ENCODE results near the gene ZNF41.
"Not testable (repeated sequence)": the region's sequence is repeated elsewhere in the genome, so short reads cannot be mapped to it uniquely, and the experiment has no call there.

The ZNF41 gene

DNA sequence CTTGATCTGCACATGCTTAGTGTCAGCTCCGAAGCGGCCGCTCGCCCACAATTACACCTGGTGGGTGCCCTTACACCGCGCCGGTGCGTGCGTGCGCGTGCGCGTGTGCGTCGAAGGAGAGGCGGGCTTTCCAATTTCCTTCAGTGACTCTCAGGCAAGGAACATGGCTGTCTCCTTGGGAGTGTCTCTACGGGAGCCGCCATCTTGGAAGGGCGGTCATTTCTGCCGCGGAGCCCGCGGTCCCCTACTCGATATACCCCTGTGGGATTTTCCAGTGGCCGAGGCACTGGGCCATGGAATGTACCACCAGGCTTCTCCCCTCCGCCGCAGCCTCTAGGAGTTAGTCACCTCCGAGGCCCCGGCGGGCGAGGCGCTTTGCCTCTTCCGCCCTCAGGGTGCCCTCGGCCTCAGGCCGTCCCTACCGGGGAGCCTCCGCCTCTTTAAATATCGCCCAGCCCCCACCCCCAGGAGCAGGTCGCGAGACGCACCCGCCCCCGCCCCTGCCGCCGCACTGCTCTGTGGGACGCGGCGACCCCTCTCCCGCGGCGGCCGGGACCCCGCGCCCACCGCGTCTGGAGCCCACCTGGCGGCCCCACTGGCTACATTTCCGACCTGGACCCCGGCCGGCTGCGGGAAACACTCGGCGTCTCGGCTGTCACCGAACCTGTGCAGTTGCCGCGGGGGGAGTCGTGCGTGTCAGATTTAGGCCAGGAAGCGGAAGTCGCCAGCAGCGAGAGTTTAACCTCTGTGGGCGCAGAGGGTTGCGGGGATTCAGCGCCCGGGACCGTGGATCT, at the start of gene ZNF41:
TSS of gene ZNF41 (minus strand) at position 711 of the 794 bp plus-strand sequence. CDS start 15,741 bp downstream, outside the sequence.
- H3K36me3 ChIP-seq (ENCODE audit: control insufficient read depth, insufficient read depth, low read length): no peaks in the 10 kb centered on the region
- H3K27me3 ChIP-seq (ENCODE audit: control insufficient read depth, insufficient read depth, low read length): no peaks in the 10 kb centered on the region
- H3K4me3 ChIP-seq (ENCODE audit: low read depth, low read length): peak within 1 kb of the TSS; percentile 54
- H3K9me3 ChIP-seq (ENCODE audit: control insufficient read depth, insufficient read depth, low read length): peaks cover 3% of the 10 kb centered on the region
- H3K4me1 ChIP-seq (ENCODE audit: control insufficient read depth, insufficient read depth, low read length): no peaks in the 10 kb centered on the region
- H3K9ac ChIP-seq (ENCODE audit: low read depth, low read length): peak within 1 kb of the TSS; percentile 74

GRCh38 chrX:47530049-47530448, 47.0 kb upstream of the ZNF41 start:
- Histone ChIP-seq H3K4me3 (ENCODE audit: low read depth, low read length) (no peak overlapping the region), H3K36me3 (ENCODE audit: control insufficient read depth, insufficient read depth, low read length) (no peaks in the 10 kb centered on the region), H3K9ac (ENCODE audit: low read depth, low read length) (no peak overlapping the region), H3K9me3 (ENCODE audit: control insufficient read depth, insufficient read depth, low read length) (peaks cover 3% of the 10 kb centered on the region), H3K4me1 (ENCODE audit: control insufficient read depth, insufficient read depth, low read length) (no peaks in the 10 kb centered on the region), H3K27me3 (ENCODE audit: control insufficient read depth, insufficient read depth, low read length) (no peaks in the 10 kb centered on the region)

GRCh38 chrX:47529548-47529947, 46.5 kb upstream of the ZNF41 start:
- H3K4me1 ChIP-seq (ENCODE audit: control insufficient read depth, insufficient read depth, low read length): no peaks in the 10 kb centered on the region

DNA sequence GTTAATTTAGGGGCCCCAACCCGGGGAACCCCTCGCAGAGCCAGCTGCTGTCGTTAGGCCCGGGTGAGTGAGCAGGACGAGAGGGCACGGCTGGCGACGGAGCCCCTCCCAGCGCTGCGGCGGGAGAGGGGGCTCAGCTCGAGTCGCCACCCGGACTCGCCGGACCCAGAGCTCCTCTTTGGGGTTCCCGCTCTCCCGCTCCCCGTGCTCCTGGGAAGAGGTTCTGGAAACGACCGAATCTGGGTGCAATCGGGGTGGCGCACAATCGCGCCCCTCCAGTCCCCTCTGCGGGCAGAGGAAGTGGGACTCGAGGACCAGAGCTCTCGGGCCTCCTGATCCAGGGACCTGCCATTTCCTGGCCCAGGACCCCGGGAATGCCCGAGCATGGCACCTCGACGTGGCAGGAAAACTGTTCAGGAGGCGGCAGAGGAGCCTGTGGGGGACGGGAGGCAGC, 40.7 kb upstream of the ZNF41 start:
- Histone ChIP-seq H3K36me3 (ENCODE audit: control insufficient read depth, insufficient read depth, low read length) (no peaks in the 10 kb centered on the region), H3K4me3 (ENCODE audit: low read depth, low read length) (peak overlapping the region; percentile 55), H3K9ac (ENCODE audit: low read depth, low read length) (peak overlapping the region; percentile 37), H3K27me3 (ENCODE audit: control insufficient read depth, insufficient read depth, low read length) (peaks cover 6% of the 10 kb centered on the region), H3K4me1 (ENCODE audit: control insufficient read depth, insufficient read depth, low read length) (no peaks in the 10 kb centered on the region), H3K9me3 (ENCODE audit: control insufficient read depth, insufficient read depth, low read length) (peaks cover 3% of the 10 kb centered on the region)

More at GRCh38 chrX:47529548-47529947, 46.5 kb upstream of the ZNF41 start:
- no peak overlapping the region for H3K4me3 ChIP-seq (ENCODE audit: low read depth, low read length)
- H3K9ac ChIP-seq (ENCODE audit: low read depth, low read length): no peak overlapping the region
- H3K36me3 ChIP-seq (ENCODE audit: control insufficient read depth, insufficient read depth, low read length): no peaks in the 10 kb centered on the region
- H3K9me3 ChIP-seq (ENCODE audit: control insufficient read depth, insufficient read depth, low read length): peaks cover 3% of the 10 kb centered on the region
- no peaks in the 10 kb centered on the region for H3K27me3 ChIP-seq (ENCODE audit: control insufficient read depth, insufficient read depth, low read length)

GRCh38 chrX:47523297-47523696, 40.3 kb upstream of the ZNF41 start:
- Histone ChIP-seq H3K36me3 (ENCODE audit: control insufficient read depth, insufficient read depth, low read length) (no peaks in the 10 kb centered on the region), H3K4me1 (ENCODE audit: control insufficient read depth, insufficient read depth, low read length) (no peaks in the 10 kb centered on the region), H3K9me3 (ENCODE audit: control insufficient read depth, insufficient read depth, low read length) (peaks cover 3% of the 10 kb centered on the region), H3K27me3 (ENCODE audit: control insufficient read depth, insufficient read depth, low read length) (peaks cover 6% of the 10 kb centered on the region), H3K4me3 (ENCODE audit: low read depth, low read length) (peak overlapping the region; percentile 59), H3K9ac (ENCODE audit: low read depth, low read length) (no peak overlapping the region)

GRCh38 chrX:47518144-47518543, 35.1 kb upstream of the ZNF41 start:
- H3K4me1 ChIP-seq (ENCODE audit: control insufficient read depth, insufficient read depth, low read length): no peaks in the 10 kb centered on the region
- no peak overlapping the region for H3K4me3 ChIP-seq (ENCODE audit: low read depth, low read length)
- peaks cover 3% of the 10 kb centered on the region for H3K27me3 ChIP-seq (ENCODE audit: control insufficient read depth, insufficient read depth, low read length)
- H3K36me3 ChIP-seq (ENCODE audit: control insufficient read depth, insufficient read depth, low read length): no peaks in the 10 kb centered on the region
- no peak overlapping the region for H3K9ac ChIP-seq (ENCODE audit: low read depth, low read length)
- peaks cover 7% of the 10 kb centered on the region for H3K9me3 ChIP-seq (ENCODE audit: control insufficient read depth, insufficient read depth, low read length)

DNA sequence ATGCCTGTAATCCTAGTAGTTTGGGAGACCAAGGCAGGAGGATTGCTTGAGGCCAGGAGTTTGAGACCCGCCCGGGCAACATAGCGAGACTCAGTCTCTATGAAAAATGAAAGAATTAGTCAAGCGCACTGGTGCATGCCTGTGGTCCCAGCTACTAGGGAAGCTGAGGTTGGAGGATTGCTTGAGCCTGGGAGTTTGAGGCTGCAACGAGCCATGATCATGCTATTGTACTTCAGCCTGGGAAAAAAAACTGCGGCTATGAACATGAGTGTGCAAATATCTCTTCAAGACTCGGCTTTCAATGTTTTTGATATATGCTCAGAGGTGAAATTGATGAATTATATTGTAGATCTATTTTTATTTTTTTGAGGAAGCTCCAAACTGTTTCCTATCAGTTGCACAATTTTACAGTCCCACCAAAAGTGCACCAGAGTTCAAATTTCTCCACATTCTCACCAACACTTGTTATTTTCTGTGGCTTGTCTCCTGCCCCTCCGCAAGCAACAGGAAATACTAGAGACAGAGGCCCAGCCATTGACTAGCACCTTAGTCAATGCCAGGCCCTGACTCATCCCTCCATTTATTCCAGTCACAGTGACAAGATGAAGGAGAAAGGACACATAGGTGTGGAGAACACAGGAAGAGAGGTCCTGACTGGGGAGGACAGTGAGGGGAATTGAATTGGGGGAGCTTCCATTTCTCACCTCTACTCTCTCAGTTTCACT, 33.1 kb upstream of the ZNF41 start:
- peaks cover 7% of the 10 kb centered on the region for H3K9me3 ChIP-seq (ENCODE audit: control insufficient read depth, insufficient read depth, low read length)
- H3K9ac ChIP-seq (ENCODE audit: low read depth, low read length): no peak overlapping the region
- H3K4me3 ChIP-seq (ENCODE audit: low read depth, low read length): no peak overlapping the region
- H3K27me3 ChIP-seq (ENCODE audit: control insufficient read depth, insufficient read depth, low read length): no peaks in the 10 kb centered on the region
- no peaks in the 10 kb centered on the region for H3K4me1 ChIP-seq (ENCODE audit: control insufficient read depth, insufficient read depth, low read length)
- no peaks in the 10 kb centered on the region for H3K36me3 ChIP-seq (ENCODE audit: control insufficient read depth, insufficient read depth, low read length)

- Histone ChIP-seq H3K9me3 (ENCODE audit: control insufficient read depth, insufficient read depth, low read length) (peaks cover 7% of the 10 kb centered on the region), H3K4me1 (ENCODE audit: control insufficient read depth, insufficient read depth, low read length) (no peaks in the 10 kb centered on the region), H3K9ac (ENCODE audit: low read depth, low read length) (no peak overlapping the region), H3K4me3 (ENCODE audit: low read depth, low read length) (no peak overlapping the region), H3K36me3 (ENCODE audit: control insufficient read depth, insufficient read depth, low read length) (no peaks in the 10 kb centered on the region), H3K27me3 (ENCODE audit: control insufficient read depth, insufficient read depth, low read length) (no peaks in the 10 kb centered on the region)
Measured at GRCh38 chrX:47514533-47515235, 31.7 kb upstream of the ZNF41 start.

- peak overlapping the region; percentile 33 for H3K4me3 ChIP-seq (ENCODE audit: low read depth, low read length)
- H3K9ac ChIP-seq (ENCODE audit: low read depth, low read length); H3K4me1 ChIP-seq (ENCODE audit: control insufficient read depth, insufficient read depth, low read length): not testable (repeated sequence)
Measured at GRCh38 chrX:47513034-47513965, 30.3 kb upstream of the ZNF41 start.

GRCh38 chrX:47512383-47512782, 29.4 kb upstream of the ZNF41 start:
- H3K9ac ChIP-seq (ENCODE audit: low read depth, low read length); H3K36me3 ChIP-seq (ENCODE audit: control insufficient read depth, insufficient read depth, low read length); H3K4me1 ChIP-seq (ENCODE audit: control insufficient read depth, insufficient read depth, low read length); H3K27me3 ChIP-seq (ENCODE audit: control insufficient read depth, insufficient read depth, low read length); H3K4me3 ChIP-seq (ENCODE audit: low read depth, low read length); H3K9me3 ChIP-seq (ENCODE audit: control insufficient read depth, insufficient read depth, low read length): not testable (repeated sequence)

More at GRCh38 chrX:47513034-47513965, 30.3 kb upstream of the ZNF41 start:
- H3K9me3 ChIP-seq (ENCODE audit: control insufficient read depth, insufficient read depth, low read length); H3K36me3 ChIP-seq (ENCODE audit: control insufficient read depth, insufficient read depth, low read length); H3K27me3 ChIP-seq (ENCODE audit: control insufficient read depth, insufficient read depth, low read length): not testable (repeated sequence)
